Ishikawa (cell line): ENCODE data around the gene NAPA.
A peak's percentile ranks its signal among the peaks of the same experiment; 100 is the strongest.

Experiments
- CEBPB ChIP-seq: IDR thresholded peaks from 2 replicates; pipeline ENCODE4 v1.6.1; 2012
- CREB1 ChIP-seq: IDR thresholded peaks from 2 replicates; pipeline ENCODE4 v1.6.1; 2012; ENCODE audit warnings: low read depth
- EGR1 ChIP-seq: IDR thresholded peaks from 2 replicates; pipeline ENCODE4 v1.6.1; 2012
- EP300 ChIP-seq: IDR thresholded peaks from 2 replicates; pipeline ENCODE4 v1.6.1; 2012; ENCODE audit warnings: borderline replicate concordance
- FOXM1 ChIP-seq: IDR thresholded peaks from 2 replicates; pipeline ENCODE4 v1.6.1; 2012; ENCODE audit warnings: low read depth, borderline replicate concordance
- NFIC ChIP-seq: IDR thresholded peaks from 2 replicates; pipeline ENCODE4 v1.6.1; 2012
- RAD21 ChIP-seq: IDR thresholded peaks from 2 replicates; pipeline ENCODE4 v1.6.1; 2012; ENCODE audit warnings: low read depth
- TAF1 ChIP-seq: IDR thresholded peaks from 2 replicates; pipeline ENCODE4 v1.6.1; 2012; ENCODE audit warnings: low read depth, mild to moderate bottlenecking
- TCF12 ChIP-seq: IDR thresholded peaks from 2 replicates; pipeline ENCODE4 v1.6.1; 2012; ENCODE audit warnings: low read depth
- TEAD4 ChIP-seq: IDR thresholded peaks from 2 replicates; pipeline ENCODE4 v1.6.1; 2012
- YY1 ChIP-seq: IDR thresholded peaks from 2 replicates; pipeline ENCODE4 v1.6.1; 2012; ENCODE audit warnings: low read depth
- ZBTB7A ChIP-seq: IDR thresholded peaks from 2 replicates; pipeline ENCODE4 v1.6.1; 2012; ENCODE audit warnings: low read depth
- TF ChIP-seq, protein P1 (sequence below): IDR thresholded peaks from 2 replicates; pipeline ENCODE4 v1.6.1; 2012
- TF ChIP-seq, protein P2 (sequence below): IDR thresholded peaks from 2 replicates; pipeline ENCODE4 v1.6.1; 2012; ENCODE audit warnings: low read depth, mild to moderate bottlenecking
- TF ChIP-seq, protein P3 (sequence below): IDR thresholded peaks from 2 replicates; pipeline ENCODE4 v1.6.1; 2012

Gene NAPA

DNA sequence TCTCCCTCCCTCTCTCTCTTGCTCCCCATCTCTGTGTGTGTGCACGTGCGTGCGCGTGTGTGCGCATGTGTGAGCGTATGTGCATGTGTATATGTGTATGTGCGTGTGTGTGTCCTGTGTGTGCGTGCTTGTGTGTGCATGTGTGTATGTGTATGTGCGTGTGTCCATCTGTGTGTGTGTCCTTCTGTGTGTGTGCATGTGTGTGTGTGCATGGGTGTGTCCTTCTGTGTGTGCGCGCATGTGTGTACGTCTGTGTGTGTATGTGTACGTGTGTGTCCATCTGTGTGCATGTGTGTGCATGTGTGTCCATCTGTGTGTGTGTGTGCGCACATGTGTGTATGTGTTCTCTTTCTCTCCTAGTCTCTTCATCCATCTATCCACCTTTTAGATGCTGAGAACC is 55.4 kb downstream of the NAPA start:
- TF ChIP-seq TCF12 (no peak), CREB1 (no peak), CEBPB (no peak), ZBTB7A (no peak)

DNA sequence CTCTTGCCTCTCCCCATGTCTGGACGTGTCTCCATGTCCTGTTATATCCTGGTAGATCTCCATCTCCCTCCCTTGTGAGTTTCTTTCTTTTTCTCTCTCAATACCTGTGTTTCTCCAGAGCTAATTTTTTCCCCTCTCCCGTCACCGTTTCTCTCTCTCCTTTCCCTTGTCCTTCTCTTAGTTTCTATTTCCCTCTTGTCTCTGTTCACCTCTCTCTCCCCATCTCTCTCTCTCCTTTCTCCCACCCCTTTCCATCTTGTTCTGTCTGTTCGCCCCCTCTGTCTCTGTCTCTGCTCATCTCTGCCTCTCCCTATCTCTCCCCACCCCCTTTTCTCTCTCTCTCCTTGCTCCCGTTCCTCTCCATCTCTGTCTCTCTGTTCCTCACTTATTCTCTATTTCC is 56.2 kb downstream of the NAPA start:
- TF ChIP-seq NFIC (no peak), FOXM1 (no peak), RAD21 (no peak), EGR1 (no peak), YY1 (no peak), CEBPB (no peak), TEAD4 (no peak), CREB1 (no peak), TAF1 (no peak), EP300 (no peak), ZBTB7A (no peak), TCF12 (no peak)
- TF ChIP-seq, protein P1, sequence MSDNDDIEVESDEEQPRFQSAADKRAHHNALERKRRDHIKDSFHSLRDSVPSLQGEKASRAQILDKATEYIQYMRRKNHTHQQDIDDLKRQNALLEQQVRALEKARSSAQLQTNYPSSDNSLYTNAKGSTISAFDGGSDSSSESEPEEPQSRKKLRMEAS = no peak
- TF ChIP-seq, protein P2, sequence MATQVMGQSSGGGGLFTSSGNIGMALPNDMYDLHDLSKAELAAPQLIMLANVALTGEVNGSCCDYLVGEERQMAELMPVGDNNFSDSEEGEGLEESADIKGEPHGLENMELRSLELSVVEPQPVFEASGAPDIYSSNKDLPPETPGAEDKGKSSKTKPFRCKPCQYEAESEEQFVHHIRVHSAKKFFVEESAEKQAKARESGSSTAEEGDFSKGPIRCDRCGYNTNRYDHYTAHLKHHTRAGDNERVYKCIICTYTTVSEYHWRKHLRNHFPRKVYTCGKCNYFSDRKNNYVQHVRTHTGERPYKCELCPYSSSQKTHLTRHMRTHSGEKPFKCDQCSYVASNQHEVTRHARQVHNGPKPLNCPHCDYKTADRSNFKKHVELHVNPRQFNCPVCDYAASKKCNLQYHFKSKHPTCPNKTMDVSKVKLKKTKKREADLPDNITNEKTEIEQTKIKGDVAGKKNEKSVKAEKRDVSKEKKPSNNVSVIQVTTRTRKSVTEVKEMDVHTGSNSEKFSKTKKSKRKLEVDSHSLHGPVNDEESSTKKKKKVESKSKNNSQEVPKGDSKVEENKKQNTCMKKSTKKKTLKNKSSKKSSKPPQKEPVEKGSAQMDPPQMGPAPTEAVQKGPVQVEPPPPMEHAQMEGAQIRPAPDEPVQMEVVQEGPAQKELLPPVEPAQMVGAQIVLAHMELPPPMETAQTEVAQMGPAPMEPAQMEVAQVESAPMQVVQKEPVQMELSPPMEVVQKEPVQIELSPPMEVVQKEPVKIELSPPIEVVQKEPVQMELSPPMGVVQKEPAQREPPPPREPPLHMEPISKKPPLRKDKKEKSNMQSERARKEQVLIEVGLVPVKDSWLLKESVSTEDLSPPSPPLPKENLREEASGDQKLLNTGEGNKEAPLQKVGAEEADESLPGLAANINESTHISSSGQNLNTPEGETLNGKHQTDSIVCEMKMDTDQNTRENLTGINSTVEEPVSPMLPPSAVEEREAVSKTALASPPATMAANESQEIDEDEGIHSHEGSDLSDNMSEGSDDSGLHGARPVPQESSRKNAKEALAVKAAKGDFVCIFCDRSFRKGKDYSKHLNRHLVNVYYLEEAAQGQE = no peak
- TF ChIP-seq, protein P3, sequence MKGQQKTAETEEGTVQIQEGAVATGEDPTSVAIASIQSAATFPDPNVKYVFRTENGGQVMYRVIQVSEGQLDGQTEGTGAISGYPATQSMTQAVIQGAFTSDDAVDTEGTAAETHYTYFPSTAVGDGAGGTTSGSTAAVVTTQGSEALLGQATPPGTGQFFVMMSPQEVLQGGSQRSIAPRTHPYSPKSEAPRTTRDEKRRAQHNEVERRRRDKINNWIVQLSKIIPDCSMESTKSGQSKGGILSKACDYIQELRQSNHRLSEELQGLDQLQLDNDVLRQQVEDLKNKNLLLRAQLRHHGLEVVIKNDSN = no peak

DNA sequence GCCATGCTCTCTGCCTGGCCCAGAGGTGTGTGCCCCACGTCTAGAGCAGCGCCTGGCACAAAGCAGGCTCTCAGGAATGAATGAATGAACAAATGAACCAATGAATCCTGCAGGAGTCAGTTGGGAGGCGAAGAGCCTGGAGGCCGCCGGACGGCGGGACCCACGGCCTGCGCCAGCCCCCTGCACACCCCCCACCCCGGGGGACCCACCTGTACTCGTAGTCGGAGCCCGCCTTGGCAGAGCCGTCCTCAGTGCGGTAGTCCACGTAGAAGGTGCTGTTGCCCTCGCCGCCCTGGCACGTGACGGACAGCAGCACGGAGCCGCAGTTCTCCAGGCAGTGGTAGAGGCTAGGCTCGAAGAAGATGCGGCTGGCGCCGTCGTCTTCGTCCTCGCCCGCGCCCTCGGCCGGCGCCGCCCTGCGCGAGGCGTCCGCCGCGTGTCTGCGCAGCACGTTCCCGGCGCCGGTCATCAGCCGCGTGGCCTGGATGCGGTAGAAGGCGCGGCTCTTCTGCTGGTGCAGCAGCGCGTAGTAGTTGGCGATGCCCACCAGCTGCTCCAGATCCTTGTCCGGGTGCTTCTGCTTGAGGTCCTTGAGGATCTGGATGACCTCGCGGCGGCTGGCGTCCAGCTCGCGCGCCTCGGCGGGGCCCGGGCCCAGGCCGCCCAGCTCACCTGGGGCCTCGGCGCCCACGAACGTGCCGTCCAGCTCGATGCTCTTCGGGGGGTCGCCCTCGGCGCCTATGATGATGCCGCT is 58.0 kb downstream of the NAPA start:
- no peak for TF ChIP-seq TCF12
- no peak for TF ChIP-seq CREB1
- TF ChIP-seq RAD21 = no peak
- no peak for TF ChIP-seq CEBPB
- TF ChIP-seq TEAD4 = no peak
- TF ChIP-seq FOXM1 = no peak
- no peak for TF ChIP-seq EGR1
- no peak for TF ChIP-seq EP300
- TF ChIP-seq, protein P2 = no peak
- TF ChIP-seq TAF1 = no peak
- TF ChIP-seq, protein P3 = no peak
- TF ChIP-seq ZBTB7A = no peak
- TF ChIP-seq YY1 = no peak
- no peak for TF ChIP-seq NFIC
- TF ChIP-seq, protein P1 = no peak

DNA sequence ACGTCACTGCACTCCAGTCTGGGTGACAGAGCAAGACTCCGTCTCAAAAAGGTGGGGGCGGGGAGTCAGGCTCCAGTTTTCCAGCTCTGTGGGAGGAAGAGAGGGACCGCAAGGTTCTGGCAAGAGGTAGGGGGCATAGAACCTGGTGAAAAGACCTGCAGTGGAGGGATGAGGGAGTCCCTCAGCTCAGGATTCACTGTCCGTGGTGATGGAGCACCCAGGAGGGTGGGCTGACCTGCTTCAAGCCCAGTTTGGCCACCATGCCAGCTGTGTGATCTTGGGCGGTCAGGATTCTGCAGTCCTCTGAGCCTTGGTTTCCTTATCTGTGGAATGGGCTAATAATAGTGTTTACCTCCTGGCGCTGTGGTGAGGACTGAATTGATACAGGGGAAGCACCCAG is 64.4 kb downstream of the NAPA start:
- TF ChIP-seq ZBTB7A = no peak
- TF ChIP-seq TEAD4 = no peak
- TF ChIP-seq NFIC = no peak
- TF ChIP-seq, protein P2 = peak; percentile 45; the same call in 1 of the 2 replicates
- TF ChIP-seq EP300 = no peak
- no peak for TF ChIP-seq YY1

DNA sequence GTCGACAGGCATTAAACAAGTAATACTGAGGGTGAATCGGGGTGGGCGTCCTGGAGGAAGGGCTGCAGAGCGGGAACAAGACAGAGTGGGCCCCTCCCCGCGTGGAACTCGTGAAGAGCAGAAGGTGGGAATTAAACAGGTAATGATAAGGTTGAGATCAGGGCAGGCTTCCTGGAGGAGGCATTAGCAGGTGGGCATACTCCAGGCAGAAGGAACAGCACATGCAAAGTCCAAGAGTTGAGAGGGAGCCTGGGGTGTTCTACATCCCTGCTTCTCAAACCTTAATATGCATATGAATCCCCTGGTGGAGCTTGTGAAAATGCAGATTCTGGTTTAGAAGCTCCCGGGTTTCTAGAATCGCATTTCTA is 66.5 kb downstream of the NAPA start:
- no peak for TF ChIP-seq EP300
- no peak for TF ChIP-seq ZBTB7A
- TF ChIP-seq NFIC = no peak
- TF ChIP-seq, protein P1 = no peak
- TF ChIP-seq CEBPB = no peak
- TF ChIP-seq, protein P2 = no peak
- TF ChIP-seq CREB1 = no peak
- TF ChIP-seq, protein P3 = no peak
- TF ChIP-seq TAF1 = no peak
- TF ChIP-seq TEAD4 = no peak
- TF ChIP-seq YY1 = no peak
- TF ChIP-seq RAD21 = no peak
- TF ChIP-seq TCF12 = no peak
- no peak for TF ChIP-seq EGR1
